Measurements from ENCODE around the gene DNAJC8. TPM values are rescaled to one million over a fixed set of nuclear protein-coding genes. Genes with fewer than 3 reads are reported as not detected.
A peak's percentile ranks its signal among the peaks of the same experiment; 100 is the strongest.

The DNAJC8 gene
- total and polyA plus RNA-seq, 10 of the 15 experiments (the other 5 are each of a cell fraction or from before 2014, with no cell fraction given): 91.2 to 296 (median 152) TPM

GRCh38 chr1:28176492-28177470 lies 56.0 kb downstream of the DNAJC8 start, which contains the start of gene PTAFR (continued):
- TF ChIP-seq BCL11A (IDR thresholded peaks at IDR 0.05; ENCODE audit: low read depth, low read length) (peak; percentile 72), NBN (IDR thresholded peaks at IDR 0.05) (peak; percentile 94), CBFB (IDR thresholded peaks at IDR 0.05; ENCODE audit: low read depth) (no peak), ATF2 (IDR thresholded peaks at IDR 0.05; ENCODE audit: low read length) (no peak), BMI1 (IDR thresholded peaks at IDR 0.05; ENCODE audit: borderline replicate concordance) (no peak), POLR2AphosphoS2 (IDR thresholded peaks at IDR 0.05; ENCODE audit: low read depth, low read length) (no peak; the same call in 1 of the 2 replicates), TBL1XR1 (IDR thresholded peaks at IDR 0.05; ENCODE audit: low read depth, low read length) (no peak), BHLHE40 (IDR thresholded peaks at IDR 0.05; ENCODE audit: borderline replicate concordance in 1 of 2, low read depth in 2 of 2, low read length in 1 of 2) (peak; percentile 63 to 68), PRDM15 (CRISPR knock-in tag; IDR thresholded peaks at IDR 0.05) (no peak), IRF4 (IDR thresholded peaks at IDR 0.05; ENCODE audit: low read depth, low read length) (no peak), SMAD5 (IDR thresholded peaks at IDR 0.05; ENCODE audit: low read depth) (peak; percentile 35; the same call in 1 of the 2 replicates), USF1 (IDR thresholded peaks at IDR 0.05; ENCODE audit: borderline replicate concordance, extremely low read length, insufficient read depth, low read depth, low read length) (no peak), NFIC (IDR thresholded peaks at IDR 0.05; ENCODE audit: low read depth, low read length) (no peak), CREB1 (IDR thresholded peaks at IDR 0.05; ENCODE audit: low read depth) (no peak), WRNIP1 (IDR thresholded peaks at IDR 0.05; ENCODE audit: borderline replicate concordance, low read depth, low read length) (peak; percentile 70; the same call in 1 of the 2 replicates), ASH2L (IDR thresholded peaks at IDR 0.05; ENCODE audit: borderline replicate concordance, low read depth) (no peak), FOS (IDR thresholded peaks at IDR 0.05; ENCODE audit: borderline replicate concordance, extremely low read depth, insufficient read length) (no peak), GABPA (IDR thresholded peaks at IDR 0.05; ENCODE audit: low read depth) (no peak)
- TF ChIP-seq, protein P1, sequence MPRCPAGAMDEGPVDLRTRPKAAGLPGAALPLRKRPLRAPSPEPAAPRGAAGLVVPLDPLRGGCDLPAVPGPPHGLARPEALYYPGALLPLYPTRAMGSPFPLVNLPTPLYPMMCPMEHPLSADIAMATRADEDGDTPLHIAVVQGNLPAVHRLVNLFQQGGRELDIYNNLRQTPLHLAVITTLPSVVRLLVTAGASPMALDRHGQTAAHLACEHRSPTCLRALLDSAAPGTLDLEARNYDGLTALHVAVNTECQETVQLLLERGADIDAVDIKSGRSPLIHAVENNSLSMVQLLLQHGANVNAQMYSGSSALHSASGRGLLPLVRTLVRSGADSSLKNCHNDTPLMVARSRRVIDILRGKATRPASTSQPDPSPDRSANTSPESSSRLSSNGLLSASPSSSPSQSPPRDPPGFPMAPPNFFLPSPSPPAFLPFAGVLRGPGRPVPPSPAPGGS (IDR thresholded peaks at IDR 0.05; ENCODE audit: borderline replicate concordance, insufficient read depth, low read depth, low read length, poor library complexity, severe bottlenecking): peak; percentile 45
- TF ChIP-seq, protein P2, sequence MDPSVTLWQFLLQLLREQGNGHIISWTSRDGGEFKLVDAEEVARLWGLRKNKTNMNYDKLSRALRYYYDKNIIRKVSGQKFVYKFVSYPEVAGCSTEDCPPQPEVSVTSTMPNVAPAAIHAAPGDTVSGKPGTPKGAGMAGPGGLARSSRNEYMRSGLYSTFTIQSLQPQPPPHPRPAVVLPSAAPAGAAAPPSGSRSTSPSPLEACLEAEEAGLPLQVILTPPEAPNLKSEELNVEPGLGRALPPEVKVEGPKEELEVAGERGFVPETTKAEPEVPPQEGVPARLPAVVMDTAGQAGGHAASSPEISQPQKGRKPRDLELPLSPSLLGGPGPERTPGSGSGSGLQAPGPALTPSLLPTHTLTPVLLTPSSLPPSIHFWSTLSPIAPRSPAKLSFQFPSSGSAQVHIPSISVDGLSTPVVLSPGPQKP (IDR thresholded peaks at IDR 0.05; ENCODE audit: low read depth, low read length): no peak

All from GM12878 (cell line).